Measurements from ENCODE around the gene CCDC197.

CCDC197 gene

GRCh38 chr14:93961620-93962019 is 35.5 kb upstream of the CCDC197 start:
- no peak for DNase-seq

GRCh38 chr14:93962701-93963601 is 34.1 kb upstream of the CCDC197 start:
- DNase-seq, result peak; percentile 56 to 61 (median 60)

- DNase-seq, result no peak
These were observed 33.4 kb upstream of the CCDC197 start for GRCh38 chr14:93963692-93964091.

- no peak for DNase-seq
These were observed 32.8 kb upstream of the CCDC197 start for GRCh38 chr14:93964281-93964680.

GRCh38 chr14:93964820-93965286 is 32.2 kb upstream of the CCDC197 start:
- no peak for DNase-seq

GRCh38 chr14:93965287-93965821 is 31.7 kb upstream of the CCDC197 start:
- DNase-seq, result peak; percentile 52 to 71 (median 62)

GRCh38 chr14:93965946-93966474 is 31.1 kb upstream of the CCDC197 start:
- no peak for DNase-seq

- DNase-seq, result peak; percentile 61 to 67 (median 62)
These were observed 29.4 kb upstream of the CCDC197 start for GRCh38 chr14:93967637-93968250.

GRCh38 chr14:93969082-93969828 is 27.8 kb upstream of the CCDC197 start:
- no peak for DNase-seq

- peak in 1 of 3 donors; percentile 22 for DNase-seq
These were observed 26.5 kb upstream of the CCDC197 start for GRCh38 chr14:93970585-93970964.

- peak; percentile 68 to 70 (median 70) for DNase-seq
These were observed 26.0 kb upstream of the CCDC197 start for GRCh38 chr14:93970965-93971634.

- DNase-seq, result no peak
These were observed 25.5 kb upstream of the CCDC197 start for GRCh38 chr14:93971635-93972027.

GRCh38 chr14:93972618-93973205 is 24.4 kb upstream of the CCDC197 start:
- no peak for DNase-seq

- DNase-seq, result no peak
These were observed 23.5 kb upstream of the CCDC197 start for GRCh38 chr14:93973607-93974006.

GRCh38 chr14:93974299-93974698 is 22.8 kb upstream of the CCDC197 start:
- DNase-seq, result no peak

GRCh38 chr14:93974833-93975232 is 22.3 kb upstream of the CCDC197 start:
- DNase-seq, result peak; percentile 88 to 90 (median 90)

- peak in 1 of 3 donors; percentile 52 for DNase-seq
These were observed 21.2 kb upstream of the CCDC197 start for GRCh38 chr14:93975791-93976476.

GRCh38 chr14:93976477-93977057 is 20.5 kb upstream of the CCDC197 start, which contains the start of gene ASB2:
Gene ASB2 (minus strand): TSS chr14:93976570. CDS start chr14:93964539, 12,031 bp downstream.
- DNase-seq, result peak; percentile 36 to 54 (median 44)

- DNase-seq, result no peak
These were observed 19.9 kb upstream of the CCDC197 start for GRCh38 chr14:93977171-93977570.

GRCh38 chr14:93977790-93978581 is 19.1 kb upstream of the CCDC197 start:
- no peak for DNase-seq

All from suppressor macrophage treated with lipopolysaccharide for 1 hour (primary cell).